ENCODE data around the gene RPS10.

RPS10 gene

DNA sequence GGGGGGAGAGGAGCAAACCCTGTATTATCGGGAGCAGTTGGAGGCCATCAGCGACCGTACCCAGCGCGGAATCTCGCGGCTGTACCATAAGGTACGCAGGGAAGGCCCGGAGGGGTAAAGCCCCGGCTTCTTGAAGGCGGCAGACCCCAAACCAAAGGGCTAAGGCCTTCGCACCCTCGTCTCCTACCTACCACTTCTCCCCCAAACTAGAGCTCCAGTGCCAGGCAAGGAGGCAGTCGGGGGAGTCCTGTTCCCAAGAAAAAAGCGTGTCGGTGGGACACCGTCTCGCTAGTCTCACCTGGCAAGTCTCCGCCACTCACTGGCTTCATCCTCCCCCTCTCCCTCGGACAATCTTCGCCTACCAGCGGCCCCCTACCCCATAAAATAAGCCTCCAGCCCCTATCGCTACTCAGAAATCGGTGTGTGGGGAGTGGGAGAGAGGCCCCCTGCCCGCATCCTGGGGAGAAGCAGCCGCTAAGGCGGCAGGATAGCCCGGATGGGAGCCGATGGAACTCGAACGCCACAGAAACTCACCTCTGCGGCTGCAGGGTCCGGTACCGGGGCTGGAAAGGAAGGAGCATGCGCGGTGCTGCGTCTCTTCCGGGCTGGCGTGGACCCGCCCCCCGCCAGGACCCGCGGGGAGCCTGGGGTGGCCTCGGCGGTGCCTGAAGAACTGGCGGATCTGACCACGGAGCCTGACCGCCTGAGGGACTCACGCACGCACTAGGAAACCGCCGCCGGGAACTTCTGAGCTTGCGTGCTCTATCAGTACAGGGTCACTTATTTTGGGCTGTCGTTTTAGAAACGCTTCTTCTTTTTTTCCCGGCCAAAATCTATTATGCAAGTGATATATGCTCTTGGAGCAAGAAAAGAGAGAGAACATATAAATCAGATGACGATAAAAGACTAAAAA is at the start of gene RPS10:
Gene RPS10, minus strand, starts transcription at position 572 of the 913 bp plus-strand sequence. CDS start 848 bp downstream, outside the sequence.
- peak within 1 kb of the TSS; percentile 98 for H3K9ac ChIP-seq (ENCODE audit: insufficient read length)
- TF ChIP-seq EZH2 (IDR thresholded peaks at IDR 0.05) (no peak), POLR2AphosphoS5 (IDR thresholded peaks at IDR 0.05; ENCODE audit: borderline replicate concordance, low read depth, low read length) (peak; percentile 97), FOXP2 (optimal IDR thresholded peaks at IDR 0.05; ENCODE audit: control extremely low read depth, extremely low read length, insufficient read depth) (no peak)
- peaks cover 46% of the 10 kb centered on the region for H3K36me3 ChIP-seq (ENCODE audit: insufficient read depth, low read length)
- DNase-seq (ENCODE audit: low read depth, low spot score), result peak; percentile 52
- peak within 1 kb of the TSS; percentile 96 for H3K4me3 ChIP-seq
- H3K9me3 ChIP-seq (ENCODE audit: low read depth, low read length), result no peaks in the 10 kb centered on the region
- peak within 1 kb of the TSS; percentile 94 for H3K27ac ChIP-seq

- no peak for DNase-seq (ENCODE audit: low read depth, low spot score)
- H3K9ac ChIP-seq (ENCODE audit: insufficient read length), result no peak overlapping the region
- H3K36me3 ChIP-seq (ENCODE audit: insufficient read depth, low read length), result no peaks in the 10 kb centered on the region
- no peak overlapping the region for H3K4me3 ChIP-seq
- H3K9me3 ChIP-seq (ENCODE audit: low read depth, low read length), result no peaks in the 10 kb centered on the region
- no peak overlapping the region for H3K27ac ChIP-seq
- no peak for TF ChIP-seq FOXP2 (optimal IDR thresholded peaks at IDR 0.05; ENCODE audit: control extremely low read depth, extremely low read length, insufficient read depth)
- TF ChIP-seq EZH2 (IDR thresholded peaks at IDR 0.05), result no peak
- no peak for TF ChIP-seq POLR2AphosphoS5 (IDR thresholded peaks at IDR 0.05; ENCODE audit: borderline replicate concordance, low read depth, low read length)
Measured at GRCh38 chr6:34475238-34475682, 49.4 kb upstream of the RPS10 start.

DNA sequence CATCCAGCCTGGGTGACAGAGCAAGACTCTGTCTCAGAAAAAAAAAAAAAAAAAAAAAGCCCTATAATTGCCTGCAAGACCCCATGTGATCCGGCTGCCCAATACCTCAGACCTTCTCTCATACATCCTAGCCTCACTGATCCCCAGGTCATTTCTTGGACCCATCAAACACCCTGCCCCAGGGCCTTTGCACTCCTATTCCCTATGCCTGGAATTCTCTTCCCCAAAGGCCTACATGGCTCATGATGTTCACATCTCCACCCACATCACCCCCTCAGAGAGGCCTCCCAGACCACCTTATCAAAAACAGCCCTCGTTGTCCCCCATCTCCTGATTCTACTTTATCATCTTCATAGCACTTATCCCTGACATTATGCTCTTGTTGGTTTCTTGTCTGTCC is 48.9 kb upstream of the RPS10 start:
- H3K36me3 ChIP-seq (ENCODE audit: insufficient read depth, low read length), result no peaks in the 10 kb centered on the region
- no peak overlapping the region for H3K27ac ChIP-seq
- no peak for DNase-seq (ENCODE audit: low read depth, low spot score)
- TF ChIP-seq EZH2 (IDR thresholded peaks at IDR 0.05) (no peak), FOXP2 (optimal IDR thresholded peaks at IDR 0.05; ENCODE audit: control extremely low read depth, extremely low read length, insufficient read depth) (no peak)
- H3K4me3 ChIP-seq, result no peak overlapping the region
- no peaks in the 10 kb centered on the region for H3K9me3 ChIP-seq (ENCODE audit: low read depth, low read length)
- H3K9ac ChIP-seq (ENCODE audit: insufficient read length), result no peak overlapping the region

DNA sequence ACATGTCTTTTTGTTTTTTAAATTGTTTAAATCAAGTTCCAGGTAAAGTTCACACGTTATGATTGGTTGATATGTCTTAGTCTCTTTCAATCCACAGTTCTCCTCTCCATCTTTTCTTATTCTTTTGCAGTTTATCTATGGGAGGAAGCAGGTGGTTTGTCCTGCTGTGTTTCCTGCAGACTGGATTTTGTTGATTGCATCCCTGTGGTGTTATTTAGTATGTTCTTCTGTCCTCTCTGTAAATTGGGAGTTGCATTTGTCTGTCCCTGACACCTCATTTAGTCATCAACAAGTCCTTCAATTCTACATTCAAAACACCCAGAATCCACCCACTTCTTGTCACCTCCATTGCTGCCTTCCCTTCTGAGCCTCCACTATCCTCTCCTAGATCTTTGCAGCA is 48.1 kb upstream of the RPS10 start:
- no peaks in the 10 kb centered on the region for H3K36me3 ChIP-seq (ENCODE audit: insufficient read depth, low read length)
- no peak overlapping the region for H3K9ac ChIP-seq (ENCODE audit: insufficient read length)
- no peaks in the 10 kb centered on the region for H3K9me3 ChIP-seq (ENCODE audit: low read depth, low read length)
- TF ChIP-seq EZH2 (IDR thresholded peaks at IDR 0.05) (no peak), POLR2AphosphoS5 (IDR thresholded peaks at IDR 0.05; ENCODE audit: borderline replicate concordance, low read depth, low read length) (no peak), FOXP2 (optimal IDR thresholded peaks at IDR 0.05; ENCODE audit: control extremely low read depth, extremely low read length, insufficient read depth) (no peak)
- no peak for DNase-seq (ENCODE audit: low read depth, low spot score)
- no peak overlapping the region for H3K4me3 ChIP-seq
- H3K27ac ChIP-seq, result no peak overlapping the region

DNA sequence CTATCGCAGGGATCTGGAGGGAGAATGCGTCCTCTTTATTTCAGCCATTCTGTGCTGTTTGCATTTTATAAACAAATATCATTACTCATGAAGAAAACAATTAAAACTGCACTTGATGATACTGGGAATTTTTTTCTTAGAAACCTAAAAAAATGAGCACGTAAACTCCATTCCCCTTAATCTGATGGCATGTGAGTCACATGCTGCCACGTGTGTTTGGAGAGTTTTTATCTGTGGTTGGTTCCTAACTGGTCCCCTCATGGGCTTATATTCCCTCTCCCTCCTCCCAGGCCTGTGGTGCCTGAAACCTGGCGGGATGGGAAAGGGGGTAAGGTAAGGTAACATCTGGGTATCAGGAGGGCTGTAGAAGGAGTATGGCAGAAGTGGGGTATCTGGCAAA is 46.6 kb upstream of the RPS10 start:
- Histone ChIP-seq H3K36me3 (ENCODE audit: insufficient read depth, low read length) (no peaks in the 10 kb centered on the region), H3K4me3 (no peak overlapping the region), H3K9me3 (ENCODE audit: low read depth, low read length) (no peaks in the 10 kb centered on the region), H3K9ac (ENCODE audit: insufficient read length) (no peak overlapping the region), H3K27ac (no peak overlapping the region)
- no peak for DNase-seq (ENCODE audit: low read depth, low spot score)
- TF ChIP-seq EZH2 (IDR thresholded peaks at IDR 0.05) (no peak), FOXP2 (optimal IDR thresholded peaks at IDR 0.05; ENCODE audit: control extremely low read depth, extremely low read length, insufficient read depth) (no peak), POLR2AphosphoS5 (IDR thresholded peaks at IDR 0.05; ENCODE audit: borderline replicate concordance, low read depth, low read length) (no peak)

DNA sequence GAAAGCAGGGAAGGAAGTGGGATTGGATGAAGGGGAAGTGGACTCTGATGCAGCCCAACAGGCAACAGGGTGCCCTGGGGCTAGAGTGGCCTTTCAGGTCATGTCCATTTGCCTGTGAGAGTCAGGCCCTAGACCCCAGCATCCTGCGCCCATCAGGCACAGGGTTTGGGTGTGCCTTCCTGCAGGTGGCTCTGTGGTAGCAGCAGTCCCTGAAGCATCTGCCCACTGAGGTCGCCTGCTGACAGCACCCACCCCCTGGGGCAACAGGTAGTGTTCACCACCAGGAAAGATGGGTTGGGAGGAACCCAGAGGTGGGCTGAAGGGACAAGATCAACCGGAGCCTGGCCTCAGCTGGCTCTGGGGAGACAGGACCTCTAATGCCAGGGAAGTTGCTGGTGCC is 43.6 kb upstream of the RPS10 start:
- Histone ChIP-seq H3K36me3 (ENCODE audit: insufficient read depth, low read length) (no peaks in the 10 kb centered on the region), H3K27ac (no peak overlapping the region), H3K4me3 (no peak overlapping the region), H3K9me3 (ENCODE audit: low read depth, low read length) (no peaks in the 10 kb centered on the region), H3K9ac (ENCODE audit: insufficient read length) (no peak overlapping the region)
- no peak for DNase-seq (ENCODE audit: low read depth, low spot score)
- TF ChIP-seq FOXP2 (optimal IDR thresholded peaks at IDR 0.05; ENCODE audit: control extremely low read depth, extremely low read length, insufficient read depth), result no peak

- no peak for DNase-seq (ENCODE audit: low read depth, low spot score)
- Histone ChIP-seq H3K27ac (no peak overlapping the region), H3K9ac (ENCODE audit: insufficient read length) (no peak overlapping the region), H3K9me3 (ENCODE audit: low read depth, low read length) (no peaks in the 10 kb centered on the region), H3K4me3 (no peak overlapping the region), H3K36me3 (ENCODE audit: insufficient read depth, low read length) (no peaks in the 10 kb centered on the region)
- no peak for TF ChIP-seq POLR2AphosphoS5 (IDR thresholded peaks at IDR 0.05; ENCODE audit: borderline replicate concordance, low read depth, low read length)
- no peak for TF ChIP-seq EZH2 (IDR thresholded peaks at IDR 0.05)
- no peak for TF ChIP-seq FOXP2 (optimal IDR thresholded peaks at IDR 0.05; ENCODE audit: control extremely low read depth, extremely low read length, insufficient read depth)
Measured at GRCh38 chr6:34468378-34468892, 42.6 kb upstream of the RPS10 start.

DNA sequence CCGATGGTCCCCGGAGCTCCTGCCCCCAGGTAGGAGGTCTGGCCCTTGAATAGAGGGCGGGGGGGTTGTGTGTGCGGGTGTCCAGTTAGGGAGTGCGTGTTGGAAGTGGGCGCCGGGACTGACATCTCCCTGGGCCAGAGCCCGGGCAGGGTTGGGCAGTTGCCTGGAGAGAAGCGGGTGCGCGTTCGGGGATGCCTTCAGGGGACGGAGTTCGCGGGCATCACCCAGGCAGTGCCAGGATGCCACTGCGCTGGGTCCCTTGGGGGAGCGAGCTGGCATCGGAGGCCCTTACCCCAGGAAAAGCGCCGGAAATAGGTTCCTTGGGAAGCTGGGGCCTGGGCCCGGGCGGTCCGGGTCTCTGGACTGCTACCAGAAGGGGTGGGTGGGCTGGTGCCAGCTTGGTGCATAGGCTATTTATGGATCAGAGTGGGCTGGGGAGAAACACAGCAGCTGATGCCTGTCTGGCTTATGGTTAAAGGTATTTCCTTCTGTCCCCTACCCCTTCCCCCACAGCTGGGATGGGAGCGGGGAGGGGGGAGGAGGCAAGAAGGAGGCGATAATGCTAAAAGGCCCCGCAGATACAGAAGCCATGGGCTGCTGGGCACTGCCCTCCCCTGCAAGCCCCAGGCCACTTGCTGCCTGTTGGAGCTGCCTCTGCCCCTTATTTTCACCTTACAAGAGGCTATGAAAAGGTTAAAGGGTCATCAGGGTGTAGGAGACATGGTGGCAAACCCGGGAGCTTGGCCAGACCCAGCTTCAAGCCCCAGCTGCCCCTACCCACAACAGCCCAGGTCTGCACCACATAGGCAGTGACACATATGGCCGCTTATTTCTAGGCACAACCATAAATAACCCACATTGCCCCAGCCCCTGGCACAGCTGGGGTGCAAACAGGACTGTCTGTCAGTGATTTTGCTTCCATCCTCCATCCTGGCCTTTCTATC is 40.6 kb upstream of the RPS10 start:
- DNase-seq (ENCODE audit: low read depth, low spot score), result no peak
- Histone ChIP-seq H3K9me3 (ENCODE audit: low read depth, low read length) (no peaks in the 10 kb centered on the region), H3K9ac (ENCODE audit: insufficient read length) (no peak overlapping the region), H3K36me3 (ENCODE audit: insufficient read depth, low read length) (no peaks in the 10 kb centered on the region), H3K27ac (no peak overlapping the region), H3K4me3 (no peak overlapping the region)
- TF ChIP-seq EZH2 (IDR thresholded peaks at IDR 0.05) (no peak), POLR2AphosphoS5 (IDR thresholded peaks at IDR 0.05; ENCODE audit: borderline replicate concordance, low read depth, low read length) (no peak), FOXP2 (optimal IDR thresholded peaks at IDR 0.05; ENCODE audit: control extremely low read depth, extremely low read length, insufficient read depth) (no peak)
